Panc1 (cell line): Measurements from ENCODE around the gene MANF. TPM values are rescaled to one million over a fixed set of nuclear protein-coding genes. Genes with fewer than 3 reads are reported as not detected.
"Not testable (repeated sequence)": the region's sequence is repeated elsewhere in the genome, so short reads cannot be mapped to it uniquely, and the experiment has no call there.

Source experiments
- ATAC-seq: fragments of 200-7000 bp; cut with Tn5 transposase; 2 replicates; pipeline ENCODE4 v1.9.1; 2020; ENCODE audit warnings: mild to moderate bottlenecking, moderate library complexity
- BruUV-seq: library from RNA; stranded (reverse); fragments of 400-500 nt; replicated peaks from 2 replicates; lab custom pipeline; 2021; lab: Mats Ljungman, UMichigan
- CTCF ChIA-PET: fragments of 300-600 bp; sonication (Branson Sonifier 250); formaldehyde crosslinking; loops from one replicate; lab custom pipeline; 2022; ENCODE audit warnings: antibody characterized with exemption; lab: Charles Lee
- POLR2A ChIA-PET: fragments of 300-600 bp; sonication (Branson Sonifier 250); formaldehyde crosslinking; loops from one replicate; lab custom pipeline; 2022; ENCODE audit warnings: antibody characterized with exemption; lab: Charles Lee
- DNase-seq: peaks from one replicate; pipeline ENCODE4 v3.0.0-alpha.2; 2010; ENCODE audit warnings: low read depth, low spot score
- H3K27ac ChIP-seq: 2 replicates; pipeline ENCODE4 v1.5.1; 2011; ENCODE audit warnings: mild to moderate bottlenecking, low read length, inconsistent platforms
- H3K27me3 ChIP-seq: fragments of 200-500 bp; sonication (Bioruptor generic); 2 replicates; pipeline ENCODE4 v1.6.0; 2014; ENCODE audit warnings: low read length, inconsistent platforms; ENCODE audit not compliant: control insufficient read depth, insufficient read depth
- H3K36me3 ChIP-seq: fragments of 200-500 bp; sonication (Bioruptor generic); 2 replicates; pipeline ENCODE4 v1.5.1; 2014; ENCODE audit warnings: inconsistent platforms, mild to moderate bottlenecking, low read length, moderate library complexity; ENCODE audit not compliant: control insufficient read depth, insufficient read depth
- H3K4me1 ChIP-seq: 2 replicates; pipeline ENCODE4 v1.5.1; 2011; ENCODE audit warnings: inconsistent platforms, mild to moderate bottlenecking, low read length, moderate library complexity; ENCODE audit not compliant: control insufficient read depth, insufficient read depth
- H3K4me3 ChIP-seq, 2 experiments: 2 replicates each; pipeline ENCODE4 v1.5.1; 2011 to 2012; ENCODE audit warnings: low read depth in 2 of 2, low read length in 2 of 2, mild to moderate bottlenecking in 2 of 2, inconsistent platforms in 1 of 2, moderate library complexity in 1 of 2
- H3K9me3 ChIP-seq: fragments of 200-500 bp; sonication (Bioruptor generic); 2 replicates; pipeline ENCODE4 v1.5.1; 2014; ENCODE audit warnings: low read depth, mild to moderate bottlenecking, inconsistent platforms, low read length, moderate library complexity; ENCODE audit not compliant: control insufficient read depth, insufficient read depth
- CTCF ChIP-seq: fragments of 450-650 bp; IDR thresholded peaks from 2 replicates; pipeline ENCODE4 v1.5.1; 2017; ENCODE audit warnings: mild to moderate bottlenecking
- POLR2AphosphoS5 ChIP-seq: IDR thresholded peaks from 2 replicates; pipeline ENCODE4 v1.6.1; 2012; ENCODE audit warnings: mild to moderate bottlenecking, low read depth, low read length, moderate library complexity
- REST ChIP-seq, 2 experiments: IDR thresholded peaks; 2 replicates each; pipeline ENCODE4 v1.6.1; 2011 to 2012; ENCODE audit warnings: low read depth in 2 of 2, control low read depth in 1 of 2, low read length in 1 of 2, mild to moderate bottlenecking in 1 of 2, moderate library complexity in 1 of 2; ENCODE audit not compliant: insufficient read depth in 1 of 2
- SIN3A ChIP-seq: IDR thresholded peaks from 2 replicates; pipeline ENCODE4 v1.6.1; 2012; ENCODE audit warnings: low read depth, mild to moderate bottlenecking, low read length, moderate library complexity, borderline replicate concordance; ENCODE audit not compliant: insufficient read depth
- TCF7L2 ChIP-seq: IDR thresholded peaks from 2 replicates; pipeline ENCODE4 v1.6.1; 2011; ENCODE audit warnings: mild to moderate bottlenecking, low read depth, low read length, inconsistent platforms
- in situ Hi-C: cut with HindIII; loops from 2 replicates; pipeline ENCODE4 v1.10.0; 2016; ENCODE audit warnings: low sequenced_read_pairs, low pct_unique_long_range_greater_than_20kb
- intact Hi-C: fragments of 100-400 bp; cut with micrococcal nuclease; formaldehyde crosslinking; loops from one replicate; pipeline ENCODE4 v1.10.0; 2022; ENCODE audit not compliant: unreplicated experiment
- total RNA-seq: library from RNA; stranded (reverse); gene quantifications from one replicate; pipeline ENCODE4 v1.2.1, GENCODE V29; 2021; ENCODE audit not compliant: unreplicated experiment

MANF gene
- total RNA-seq, 1 experiment from 2014 or later: 69.9 TPM

- no peaks in the 10 kb centered on the region for H3K9me3 ChIP-seq
- no TSS peak for BruUV-seq
- in situ Hi-C loops (no loop called here), intact Hi-C loops (no loop called here)
- H3K4me1 ChIP-seq: no peaks in the 10 kb centered on the region
- H3K4me3 ChIP-seq: no peak overlapping the region
- ChIA-PET CTCF (no interaction called here), POLR2A (no interaction called here)
- ATAC-seq (no peak), DNase-seq (no peak)
- H3K27ac ChIP-seq: no peak overlapping the region
- TF ChIP-seq POLR2AphosphoS5: no peak
- no peak for TF ChIP-seq CTCF
- no peak for TF ChIP-seq REST (IDR thresholded peaks at IDR 0.05; ENCODE audit: insufficient read depth in 1 of 2, low read depth in 2 of 2, low read length in 1 of 2)
- TF ChIP-seq SIN3A: no peak
- TF ChIP-seq TCF7L2: no peak
- H3K36me3 ChIP-seq: no peaks in the 10 kb centered on the region
- no peaks in the 10 kb centered on the region for H3K27me3 ChIP-seq
Measured at GRCh38 chr3:51361746-51362145, 23.3 kb upstream of the MANF start.

- in situ Hi-C loops (no loop called here), intact Hi-C loops (no loop called here)
- Histone ChIP-seq H3K4me3 (no peak overlapping the region), H3K36me3 (no peaks in the 10 kb centered on the region), H3K27ac (no peak overlapping the region), H3K27me3 (no peaks in the 10 kb centered on the region), H3K4me1 (no peaks in the 10 kb centered on the region), H3K9me3 (no peaks in the 10 kb centered on the region)
- TF ChIP-seq TCF7L2 (no peak), POLR2AphosphoS5 (no peak), REST (IDR thresholded peaks at IDR 0.05; ENCODE audit: insufficient read depth in 1 of 2, low read depth in 2 of 2, low read length in 1 of 2) (no peak), SIN3A (no peak), CTCF (no peak)
- BruUV-seq: no TSS peak
- CTCF ChIA-PET: no interaction called here
- POLR2A ChIA-PET: no interaction called here
- ATAC-seq: no peak
- no peak for DNase-seq
Measured at GRCh38 chr3:51362476-51362875, 22.6 kb upstream of the MANF start.

- H3K4me3 ChIP-seq, H3K9me3 ChIP-seq, ATAC-seq, POLR2A ChIA-PET, in situ Hi-C loops, H3K27me3 ChIP-seq, H3K4me1 ChIP-seq, BruUV-seq, H3K36me3 ChIP-seq, H3K27ac ChIP-seq, DNase-seq, intact Hi-C loops, CTCF ChIA-PET: not testable (repeated sequence)
Measured at GRCh38 chr3:51368276-51368675, 16.8 kb upstream of the MANF start.
